ENCODE data around the gene AK5.

GRCh38 chr1:77290576-77290975 lies 8.8 kb downstream of the AK5 start:
- no peak for TF ChIP-seq ZSCAN30 (CRISPR knock-in tag; IDR thresholded peaks at IDR 0.05)
- TF ChIP-seq ZNF350 (CRISPR knock-in tag; IDR thresholded peaks at IDR 0.05; ENCODE audit: borderline replicate concordance, low read depth): no peak
- no peak for TF ChIP-seq CHD2 (IDR thresholded peaks at IDR 0.05; ENCODE audit: low read depth, low read length)
